22Rv1 (cell line): ENCODE results near the gene PREX1.

Experiments
- H3K27ac ChIP-seq: fragments of 450-650 bp; 2 replicates; pipeline ENCODE4 v1.5.1; 2017
- CTCF ChIP-seq: fragments of 450-650 bp; IDR thresholded peaks from 2 replicates; pipeline ENCODE4 v1.5.1; 2017; ENCODE audit warnings: mild to moderate bottlenecking
- ZFX ChIP-seq: fragments of 450-650 bp; IDR thresholded peaks from 2 replicates; pipeline ENCODE4 v1.6.1; 2017; ENCODE audit warnings: antibody characterized with exemption, borderline replicate concordance

Gene PREX1

GRCh38 chr20:48640871-48641270, 186.9 kb downstream of the PREX1 start:
- no peak overlapping the region for H3K27ac ChIP-seq
- TF ChIP-seq ZFX (no peak), CTCF (no peak)

- TF ChIP-seq CTCF (no peak), ZFX (no peak)
- no peak overlapping the region for H3K27ac ChIP-seq
Measured at GRCh38 chr20:48639899-48640298, 187.9 kb downstream of the PREX1 start.

- no peak for TF ChIP-seq CTCF
- TF ChIP-seq ZFX: no peak
- no peak overlapping the region for H3K27ac ChIP-seq
Measured at GRCh38 chr20:48638546-48638945, 189.3 kb downstream of the PREX1 start.

- H3K27ac ChIP-seq: no peak overlapping the region
- TF ChIP-seq CTCF: no peak
- TF ChIP-seq ZFX: no peak
Measured at GRCh38 chr20:48637461-48637860, 190.3 kb downstream of the PREX1 start.

GRCh38 chr20:48636301-48636700, 191.5 kb downstream of the PREX1 start:
- TF ChIP-seq CTCF (no peak), ZFX (no peak)

GRCh38 chr20:48635791-48636267, 192.0 kb downstream of the PREX1 start:
- TF ChIP-seq CTCF: peak; percentile 93
- TF ChIP-seq ZFX: no peak
- H3K27ac ChIP-seq: no peak overlapping the region

More at GRCh38 chr20:48636301-48636700, 191.5 kb downstream of the PREX1 start:
- H3K27ac ChIP-seq: no peak overlapping the region

- no peak overlapping the region for H3K27ac ChIP-seq
- no peak for TF ChIP-seq ZFX
- no peak for TF ChIP-seq CTCF
Measured at GRCh38 chr20:48635361-48635760, 192.4 kb downstream of the PREX1 start.
